HFFc6 (cell line): ENCODE data around the gene ZDHHC17. TPM values are rescaled to one million over a fixed set of nuclear protein-coding genes. Genes with fewer than 3 reads are reported as not detected.

Source experiments
- DNase-seq: peaks from one replicate; pipeline ENCODE4 v3.0.0-alpha.2; 2018
- H3K27ac Mint-ChIP-seq: 2 replicates; pipeline ENCODE4 v1.8.0; 2020; ENCODE audit warnings: mild to moderate bottlenecking, mixed read lengths
- H3K27me3 Mint-ChIP-seq: 2 replicates; pipeline ENCODE4 v1.8.0; 2021; ENCODE audit warnings: mild to moderate bottlenecking, moderate library complexity, mixed read lengths; ENCODE audit not compliant: insufficient read depth
- H3K36me3 Mint-ChIP-seq: 2 replicates; pipeline ENCODE4 v1.8.0; 2021; ENCODE audit warnings: low read depth, mixed read lengths
- H3K4me1 Mint-ChIP-seq: 2 replicates; pipeline ENCODE4 v1.8.0; 2020; ENCODE audit warnings: low read depth, mixed read lengths
- H3K4me3 Mint-ChIP-seq: 2 replicates; pipeline ENCODE4 v1.8.0; 2020; ENCODE audit warnings: mild to moderate bottlenecking, moderate library complexity, mixed read lengths
- H3K9me3 Mint-ChIP-seq: 2 replicates; pipeline ENCODE4 v1.8.0; 2020; ENCODE audit warnings: mild to moderate bottlenecking, mixed read lengths
- CTCF ChIP-seq: fragments of 200-600 bp; sonication (generic); IDR thresholded peaks from 2 replicates; pipeline ENCODE4 v1.5.0; 2021; ENCODE audit warnings: antibody characterized with exemption, mild to moderate bottlenecking
- total RNA-seq, 6 experiments: library from RNA; stranded (reverse); fragmentation: NEBNext Ultra II Directional; extraction: Animal tissue kit (Norgen Biotek cat#: 25700); gene quantifications; 2 replicates in 1 of 6; 3 replicates in 5 of 6; pipeline ENCODE4 v1.2.3, GENCODE V29; 2021

Gene ZDHHC17
- total RNA-seq, 6 experiments from 2014 or later: 16.0 to 23.6 (median 19.2) TPM

GRCh38 chr12:76813972-76814371 is 50.1 kb downstream of the ZDHHC17 start:
- H3K27me3 Mint-ChIP-seq: no peaks in the 10 kb centered on the region
- peaks cover 11% of the 10 kb centered on the region for H3K36me3 Mint-ChIP-seq
- no peaks in the 10 kb centered on the region for H3K9me3 Mint-ChIP-seq
- H3K4me1 Mint-ChIP-seq: peaks cover 19% of the 10 kb centered on the region
- no peak overlapping the region for H3K27ac Mint-ChIP-seq
- DNase-seq: no peak
- TF ChIP-seq CTCF: no peak
- no peak overlapping the region for H3K4me3 Mint-ChIP-seq

- peak; percentile 26 for DNase-seq
- TF ChIP-seq CTCF: peak; percentile 82
- no peak overlapping the region for H3K4me3 Mint-ChIP-seq
- H3K36me3 Mint-ChIP-seq: no peaks in the 10 kb centered on the region
- no peak overlapping the region for H3K27ac Mint-ChIP-seq
- peaks cover 23% of the 10 kb centered on the region for H3K4me1 Mint-ChIP-seq
- no peaks in the 10 kb centered on the region for H3K27me3 Mint-ChIP-seq
- no peaks in the 10 kb centered on the region for H3K9me3 Mint-ChIP-seq
Measured at GRCh38 chr12:76820888-76821482, 57.1 kb downstream of the ZDHHC17 start.

- Mint-ChIP-seq H3K36me3 (peaks cover 10% of the 10 kb centered on the region), H3K4me3 (no peak overlapping the region), H3K27ac (no peak overlapping the region), H3K27me3 (no peaks in the 10 kb centered on the region), H3K4me1 (peaks cover 19% of the 10 kb centered on the region), H3K9me3 (no peaks in the 10 kb centered on the region)
- no peak for TF ChIP-seq CTCF
- DNase-seq: no peak
Measured at GRCh38 chr12:76830436-76830835, 66.5 kb downstream of the ZDHHC17 start.

GRCh38 chr12:76836633-76837032 is 72.7 kb downstream of the ZDHHC17 start:
- Mint-ChIP-seq H3K27me3 (no peaks in the 10 kb centered on the region), H3K9me3 (no peaks in the 10 kb centered on the region), H3K27ac (no peak overlapping the region), H3K4me3 (no peak overlapping the region), H3K4me1 (no peaks in the 10 kb centered on the region), H3K36me3 (peaks cover 5% of the 10 kb centered on the region; the same call in 1 of the 2 replicates)
- TF ChIP-seq CTCF: no peak
- no peak for DNase-seq

- TF ChIP-seq CTCF: no peak
- Mint-ChIP-seq H3K9me3 (no peaks in the 10 kb centered on the region), H3K27me3 (no peaks in the 10 kb centered on the region), H3K4me1 (peaks cover 1% of the 10 kb centered on the region), H3K27ac (no peak overlapping the region), H3K4me3 (no peak overlapping the region), H3K36me3 (peaks cover 21% of the 10 kb centered on the region)
- no peak for DNase-seq
Measured at GRCh38 chr12:76847260-76847659, 83.3 kb downstream of the ZDHHC17 start.

- no peak overlapping the region for H3K27ac Mint-ChIP-seq
- no peaks in the 10 kb centered on the region for H3K27me3 Mint-ChIP-seq
- no peak for TF ChIP-seq CTCF
- H3K4me1 Mint-ChIP-seq: no peaks in the 10 kb centered on the region; the same call in 1 of the 2 replicates
- H3K36me3 Mint-ChIP-seq: peaks cover 21% of the 10 kb centered on the region
- DNase-seq: no peak
- H3K4me3 Mint-ChIP-seq: no peak overlapping the region
- H3K9me3 Mint-ChIP-seq: no peaks in the 10 kb centered on the region
Measured at GRCh38 chr12:76848132-76848531, 84.2 kb downstream of the ZDHHC17 start.
